Fibroblast of upper back skin (primary cell): ENCODE data around the gene YPEL2.
"Not testable (repeated sequence)": the region's sequence is repeated elsewhere in the genome, so short reads cannot be mapped to it uniquely, and the experiment has no call there.

Experiments
- DNase-seq: peaks from one replicate; pipeline ENCODE4 v3.0.0-alpha.2; 2013

Gene YPEL2, protein sequence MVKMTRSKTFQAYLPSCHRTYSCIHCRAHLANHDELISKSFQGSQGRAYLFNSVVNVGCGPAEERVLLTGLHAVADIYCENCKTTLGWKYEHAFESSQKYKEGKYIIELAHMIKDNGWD

DNA sequence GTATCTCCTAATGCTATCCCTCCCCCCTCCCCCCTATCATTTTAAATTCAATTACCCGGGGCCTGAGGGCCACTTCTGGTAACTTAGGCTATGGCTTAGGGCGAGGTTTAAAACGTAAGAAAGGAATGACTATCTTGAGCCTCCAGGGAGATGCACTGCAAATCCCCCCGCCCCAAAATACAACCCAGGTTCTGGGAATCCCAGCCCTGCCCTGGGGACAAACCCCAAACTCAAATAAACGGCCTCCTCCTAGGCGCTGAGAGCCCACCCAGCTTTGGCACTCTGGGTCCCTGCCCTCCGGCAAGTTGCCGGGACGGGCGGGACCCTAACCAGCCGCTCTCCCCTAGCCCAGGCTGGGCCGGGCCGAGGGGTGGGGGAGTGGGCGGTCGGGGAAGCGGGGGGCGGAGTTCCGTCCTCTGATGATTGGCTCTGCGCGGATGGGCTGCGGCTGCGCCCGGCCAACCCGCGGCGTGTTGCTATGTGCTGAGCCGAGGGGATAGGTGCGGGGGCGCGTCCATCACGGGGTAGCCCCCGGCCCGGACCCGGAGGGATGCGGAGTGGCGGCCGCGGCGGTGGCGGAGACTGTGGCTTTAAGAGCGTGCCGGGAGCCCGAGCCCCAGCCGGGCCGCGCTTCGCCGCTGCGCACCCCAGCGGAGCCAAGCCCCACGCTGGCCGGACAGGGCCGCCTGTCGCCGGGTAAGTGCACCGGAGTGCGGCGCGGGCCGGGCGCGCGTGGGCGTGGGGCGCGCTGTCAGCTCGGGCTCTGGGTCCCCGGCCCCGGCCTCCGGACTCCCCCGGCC lies at the start of gene YPEL2:
TSS of gene YPEL2 (plus strand) at position 527 of the 800 bp plus-strand sequence. CDS start 21,755 bp downstream, outside the sequence.
- peak; percentile 94 for DNase-seq

DNA sequence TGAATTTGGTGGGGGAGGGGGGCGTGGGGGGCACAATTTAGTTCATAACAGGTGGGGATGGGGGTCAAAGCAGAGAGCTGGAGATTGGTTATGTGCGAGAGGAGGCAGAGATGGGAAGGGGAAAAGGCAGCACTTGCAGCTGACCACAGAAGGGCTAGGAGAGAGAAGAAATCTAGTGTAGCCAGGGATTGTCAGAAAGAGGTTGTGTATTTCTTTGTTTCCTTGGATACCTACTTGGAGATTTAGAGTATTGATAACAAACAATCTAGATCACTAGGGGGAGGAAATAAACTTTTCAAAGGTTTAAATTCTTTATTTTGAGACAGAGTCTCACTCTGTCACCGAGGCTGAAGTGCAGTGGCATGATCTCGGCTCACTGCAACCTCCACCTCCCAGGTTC lies 47.1 kb upstream of the YPEL2 start:
- no peak for DNase-seq

DNA sequence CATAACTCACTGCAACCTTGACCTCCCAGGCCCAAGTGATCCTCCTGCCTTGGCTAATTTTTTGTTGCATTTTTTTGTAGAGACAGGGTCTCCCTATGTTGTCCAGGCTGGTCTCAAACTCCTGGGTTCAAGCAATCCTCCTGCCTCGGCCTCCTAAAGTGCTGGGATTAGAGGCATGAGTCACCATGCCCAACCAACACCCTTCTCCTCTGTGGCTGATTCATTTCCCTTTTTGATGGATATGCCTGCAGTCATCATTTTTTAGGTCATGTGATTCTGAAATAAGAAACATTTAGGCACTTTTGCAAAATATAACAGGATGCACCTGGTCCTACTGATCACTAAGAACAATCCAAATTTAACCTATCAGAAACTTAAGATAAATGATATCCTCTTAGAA lies 44.0 kb upstream of the YPEL2 start:
- peak; percentile 5 for DNase-seq

DNA sequence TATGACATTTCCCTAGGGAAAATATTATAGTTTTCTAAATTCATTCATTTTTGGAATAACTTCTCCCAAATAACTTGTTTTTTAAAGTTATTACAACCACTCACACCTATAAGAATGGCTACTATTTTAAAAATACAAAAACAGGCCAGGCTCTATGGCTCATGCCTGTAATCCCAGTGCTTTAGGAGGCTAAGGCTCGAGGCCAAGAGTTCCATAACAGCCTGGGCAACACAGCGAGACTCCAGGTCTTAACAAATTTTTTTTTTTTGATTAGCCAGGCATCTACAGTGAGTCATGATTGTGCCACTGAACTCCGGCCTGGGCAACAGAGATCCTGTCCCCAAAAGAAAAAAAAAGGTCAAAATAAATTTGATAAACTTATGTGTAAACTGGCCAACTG lies 43.6 kb upstream of the YPEL2 start:
- no peak for DNase-seq

DNA sequence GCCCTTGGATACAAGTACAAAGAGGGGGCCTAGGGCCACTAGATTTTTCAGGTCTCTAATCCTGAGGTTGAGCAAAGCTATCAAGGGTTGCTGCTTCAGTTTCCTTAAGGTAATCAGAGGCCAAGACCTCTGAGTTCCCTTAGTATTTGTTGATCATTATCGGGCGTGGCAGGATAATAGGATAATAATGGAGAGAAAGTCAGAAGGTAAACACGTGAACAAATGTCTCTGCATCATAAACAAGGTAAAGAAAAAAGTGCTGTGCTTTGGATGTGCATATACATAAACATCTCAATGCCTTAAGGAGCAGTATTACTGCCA lies 41.5 kb upstream of the YPEL2 start:
- DNase-seq: no peak

DNA sequence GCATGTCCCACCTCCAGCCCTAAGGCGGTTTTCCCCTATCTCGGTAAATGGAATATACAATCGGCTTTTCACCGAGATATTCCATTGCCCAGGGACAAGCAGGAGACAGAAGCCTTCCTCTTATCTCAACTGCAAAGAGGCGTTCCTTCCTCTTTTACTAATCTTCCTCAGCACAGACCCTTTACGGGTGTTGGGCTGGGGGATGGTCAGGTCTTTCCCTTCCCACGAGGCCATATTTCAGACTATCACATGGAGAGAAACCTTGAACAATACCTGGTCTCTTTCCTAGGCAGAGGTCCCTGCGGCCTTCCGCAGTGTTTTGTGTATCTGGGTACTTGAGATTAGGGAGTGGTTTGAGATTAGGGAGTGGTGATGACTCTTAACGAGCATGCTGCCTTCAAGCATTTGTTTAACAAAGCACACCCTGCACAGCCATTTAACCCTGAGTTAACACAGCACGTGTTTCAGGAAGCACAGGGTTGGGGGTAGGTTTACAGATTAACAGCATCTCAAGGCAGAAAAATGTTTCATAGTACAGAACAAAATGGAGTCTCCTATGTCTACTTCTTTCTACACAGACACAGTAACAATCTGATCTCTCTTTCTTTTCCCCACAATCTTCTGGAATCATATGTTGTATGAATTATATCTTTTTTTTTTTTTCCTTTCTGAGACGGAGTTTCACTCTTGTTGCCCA lies 41.0 kb upstream of the YPEL2 start:
- DNase-seq: not testable (repeated sequence)

DNA sequence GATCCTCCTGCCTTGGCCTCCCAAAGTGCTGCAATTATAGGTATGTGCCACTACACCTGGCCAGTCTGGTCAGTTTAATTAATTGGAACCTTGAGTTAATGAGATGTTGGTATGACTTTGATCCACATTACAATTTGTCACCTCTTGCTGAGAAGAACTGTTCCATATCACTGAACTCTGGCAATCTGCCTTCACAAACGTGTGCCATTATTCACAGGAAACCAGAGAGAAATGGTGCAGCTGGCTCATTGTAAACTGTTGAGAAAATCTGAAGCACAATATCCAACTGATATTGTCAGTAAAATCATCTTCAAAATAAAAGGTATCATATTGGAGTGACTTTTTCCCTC lies 39.3 kb upstream of the YPEL2 start:
- no peak for DNase-seq

DNA sequence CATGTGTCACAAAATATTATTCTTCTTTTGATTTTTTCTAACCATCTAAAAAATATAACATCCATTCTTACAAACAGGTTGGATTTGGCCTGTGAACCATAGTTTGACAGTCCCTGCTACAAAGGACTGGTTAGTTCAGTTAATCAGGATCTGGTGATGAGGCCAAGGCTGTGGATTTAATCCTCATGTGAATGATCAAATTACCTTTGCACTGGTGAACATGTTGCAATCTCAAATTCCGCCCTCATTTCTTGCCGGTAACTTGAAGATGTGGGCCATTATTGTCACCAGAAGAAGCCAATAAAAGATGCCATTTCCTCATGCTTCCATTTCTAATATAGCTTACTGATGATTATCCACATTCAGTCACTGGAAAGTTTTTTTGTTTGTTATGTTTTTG lies 35.3 kb upstream of the YPEL2 start:
- no peak for DNase-seq

DNA sequence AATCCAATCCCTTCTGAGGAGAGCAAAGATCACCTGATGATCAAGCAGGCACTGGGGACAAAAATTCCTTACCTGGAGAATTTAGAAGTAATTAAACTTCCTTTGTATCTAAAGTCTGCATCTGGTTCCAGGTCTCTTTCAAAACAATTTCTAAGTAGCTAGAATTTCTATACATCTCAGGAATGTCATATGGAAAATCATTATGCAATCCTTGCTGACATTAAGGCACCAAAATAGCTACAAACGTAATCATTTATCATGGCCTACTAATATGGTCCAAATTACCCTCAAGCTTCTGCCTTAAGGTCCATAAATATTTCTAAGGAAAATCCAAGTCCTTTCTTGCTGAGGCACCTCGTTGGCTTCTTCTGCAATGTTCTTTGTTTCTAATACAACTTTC lies 32.9 kb upstream of the YPEL2 start:
- peak; percentile 26 for DNase-seq

DNA sequence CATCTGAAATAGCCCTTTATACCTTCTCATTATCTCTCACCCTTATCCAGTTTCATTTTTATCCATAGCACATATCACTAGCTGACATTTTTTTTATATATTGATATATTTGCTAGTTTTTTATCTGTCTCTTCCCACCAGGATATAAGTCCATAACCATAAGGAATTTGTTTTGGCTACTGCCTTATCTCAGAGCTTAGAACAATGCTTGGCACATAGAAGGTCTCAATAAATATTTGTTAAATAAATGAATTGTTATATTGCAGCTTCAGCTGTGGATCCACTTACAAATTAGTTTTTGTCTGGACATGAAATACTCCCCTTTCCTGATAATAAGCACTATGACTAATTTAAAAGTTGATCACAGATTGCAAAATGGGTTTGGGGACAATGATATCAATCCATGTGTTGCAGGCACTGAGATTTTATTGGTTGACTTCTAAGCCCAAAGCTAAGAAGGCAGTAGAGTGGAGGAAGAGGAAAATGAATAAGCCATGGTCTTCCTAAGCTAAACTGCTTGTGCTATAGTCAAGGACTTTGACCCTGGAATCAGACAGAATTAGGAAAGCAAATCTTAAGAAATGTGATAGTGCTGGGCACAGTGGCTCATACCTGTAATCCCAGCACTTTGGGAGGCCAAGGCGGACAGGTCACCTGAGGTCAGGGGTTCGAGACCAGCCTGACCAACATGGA lies 31.9 kb upstream of the YPEL2 start:
- no peak for DNase-seq

DNA sequence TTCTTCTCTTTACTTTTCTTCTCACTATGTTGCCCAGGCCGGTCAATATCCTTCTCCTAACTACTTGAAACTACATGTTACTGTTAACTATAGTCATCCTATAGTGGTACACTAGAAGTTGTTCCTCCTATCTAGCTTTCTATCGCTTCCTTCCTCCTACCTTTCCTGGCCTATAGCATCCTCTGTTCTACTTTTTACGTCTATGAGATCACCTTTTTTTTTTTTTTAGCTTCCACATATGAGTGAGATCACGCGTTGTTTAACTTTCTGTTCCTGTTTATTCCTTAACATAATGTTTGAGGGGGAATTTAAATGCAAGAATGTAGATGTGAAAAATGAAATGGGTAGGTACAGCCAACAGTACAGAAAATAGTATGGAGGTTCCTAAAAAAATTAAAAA lies 30.5 kb upstream of the YPEL2 start:
- DNase-seq: no peak

DNA sequence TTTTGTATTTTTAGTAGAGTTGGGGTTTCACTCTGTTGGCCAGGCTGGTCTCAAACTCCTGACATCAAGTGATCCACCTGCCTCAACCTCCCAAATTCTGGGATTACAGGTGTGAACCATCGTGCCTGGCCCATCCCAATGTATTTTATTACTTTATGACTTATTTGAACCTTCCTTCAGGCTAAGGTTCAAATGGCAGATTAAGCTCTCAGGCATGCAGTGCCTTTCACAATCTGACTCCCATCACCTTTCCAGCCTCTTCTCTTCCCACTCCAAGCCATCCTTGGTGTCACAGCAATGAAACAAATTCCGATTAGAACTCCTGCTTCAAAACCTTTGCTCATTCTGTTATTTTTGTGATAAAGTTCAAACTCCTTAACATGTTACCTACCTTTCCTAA lies 26.6 kb upstream of the YPEL2 start:
- no peak for DNase-seq

DNA sequence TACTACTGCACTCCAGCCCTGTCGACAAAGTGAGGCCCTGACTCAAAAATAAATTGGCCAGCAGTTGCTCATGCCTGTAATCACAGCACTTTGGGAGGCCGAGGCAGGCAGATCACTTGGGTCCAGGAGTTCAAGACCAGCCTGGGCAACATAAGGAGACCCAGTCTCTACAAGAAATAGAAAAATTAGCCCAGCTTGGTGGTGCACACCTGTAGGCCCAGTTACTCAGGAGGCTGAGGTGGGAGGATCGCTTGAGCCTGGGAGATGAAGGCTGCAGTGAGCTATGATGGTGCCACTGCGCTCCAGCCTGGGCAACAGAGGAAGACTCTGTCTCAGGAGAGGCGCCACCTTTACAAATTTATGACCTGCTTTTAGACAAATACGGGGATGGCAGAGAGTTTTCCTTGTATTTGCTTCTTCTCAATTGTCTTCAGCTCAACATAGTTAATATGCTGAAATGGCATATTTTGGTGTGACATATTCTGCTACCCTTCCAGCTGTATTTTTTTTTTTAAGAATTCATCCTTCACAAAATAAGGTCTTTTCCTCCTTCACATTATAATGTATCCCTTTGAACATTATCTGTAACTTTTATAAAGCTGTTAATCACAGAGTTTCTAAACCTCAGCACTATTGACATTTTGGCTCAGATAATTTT lies 21.1 kb upstream of the YPEL2 start:
- no peak for DNase-seq

DNA sequence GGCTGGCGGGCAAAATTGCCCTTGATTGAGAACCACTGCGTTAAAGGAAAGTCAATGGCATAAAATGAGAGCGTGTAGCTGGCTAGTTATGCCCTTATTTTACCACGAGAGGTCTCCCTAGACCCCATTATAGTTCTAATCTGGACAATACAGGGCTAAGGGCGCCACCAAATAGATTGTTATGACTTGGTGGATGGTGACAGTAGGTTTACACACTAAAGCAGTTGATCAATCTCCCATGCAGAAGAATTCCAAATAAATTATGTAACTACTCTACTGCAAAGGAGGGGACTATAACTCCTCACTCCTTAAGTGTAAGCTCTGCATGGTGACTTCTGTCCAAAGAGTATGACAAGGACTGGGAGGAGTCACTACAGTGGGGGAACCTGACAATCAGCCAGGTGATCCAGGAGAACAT lies 20.4 kb upstream of the YPEL2 start:
- peak; percentile 64 for DNase-seq

DNA sequence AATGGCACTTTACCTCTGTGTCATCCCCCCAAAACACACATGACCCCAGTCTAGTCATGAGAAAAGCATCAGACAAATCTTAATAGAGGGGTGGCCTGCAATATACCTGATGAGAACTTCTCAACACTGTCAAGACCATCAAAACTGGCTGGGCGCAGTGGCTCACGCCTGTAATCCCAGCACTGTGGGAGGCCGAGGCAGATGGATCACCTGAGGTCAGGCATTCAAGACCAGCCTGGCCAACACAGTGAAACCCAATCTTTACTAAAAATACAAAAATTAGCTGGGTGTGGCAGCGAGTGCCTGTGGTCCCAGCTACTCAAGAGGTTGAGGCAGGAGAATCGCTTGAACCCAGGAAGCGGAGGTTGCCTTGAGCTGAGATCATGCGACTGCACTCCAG lies 19.9 kb upstream of the YPEL2 start:
- DNase-seq: not testable (repeated sequence)

DNA sequence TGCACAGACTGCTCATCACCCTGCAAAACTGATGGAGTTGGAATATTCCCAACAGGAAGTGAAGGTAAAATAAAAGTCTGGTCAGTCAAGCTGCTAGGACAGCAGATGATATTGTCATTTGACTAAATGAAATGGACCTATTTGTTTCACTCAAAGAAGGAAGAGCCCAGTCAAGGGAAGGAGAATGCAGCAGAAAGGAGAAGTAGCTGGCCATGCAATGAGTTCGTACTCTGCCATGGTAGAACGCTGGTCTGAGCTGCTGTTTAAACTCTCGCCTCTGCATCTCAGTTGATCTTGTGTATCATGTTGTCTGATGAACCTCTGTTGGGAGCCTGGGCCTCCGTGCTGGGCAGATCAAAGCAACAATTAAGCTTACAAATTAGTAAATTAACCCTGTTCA lies 15.6 kb upstream of the YPEL2 start:
- DNase-seq: no peak

DNA sequence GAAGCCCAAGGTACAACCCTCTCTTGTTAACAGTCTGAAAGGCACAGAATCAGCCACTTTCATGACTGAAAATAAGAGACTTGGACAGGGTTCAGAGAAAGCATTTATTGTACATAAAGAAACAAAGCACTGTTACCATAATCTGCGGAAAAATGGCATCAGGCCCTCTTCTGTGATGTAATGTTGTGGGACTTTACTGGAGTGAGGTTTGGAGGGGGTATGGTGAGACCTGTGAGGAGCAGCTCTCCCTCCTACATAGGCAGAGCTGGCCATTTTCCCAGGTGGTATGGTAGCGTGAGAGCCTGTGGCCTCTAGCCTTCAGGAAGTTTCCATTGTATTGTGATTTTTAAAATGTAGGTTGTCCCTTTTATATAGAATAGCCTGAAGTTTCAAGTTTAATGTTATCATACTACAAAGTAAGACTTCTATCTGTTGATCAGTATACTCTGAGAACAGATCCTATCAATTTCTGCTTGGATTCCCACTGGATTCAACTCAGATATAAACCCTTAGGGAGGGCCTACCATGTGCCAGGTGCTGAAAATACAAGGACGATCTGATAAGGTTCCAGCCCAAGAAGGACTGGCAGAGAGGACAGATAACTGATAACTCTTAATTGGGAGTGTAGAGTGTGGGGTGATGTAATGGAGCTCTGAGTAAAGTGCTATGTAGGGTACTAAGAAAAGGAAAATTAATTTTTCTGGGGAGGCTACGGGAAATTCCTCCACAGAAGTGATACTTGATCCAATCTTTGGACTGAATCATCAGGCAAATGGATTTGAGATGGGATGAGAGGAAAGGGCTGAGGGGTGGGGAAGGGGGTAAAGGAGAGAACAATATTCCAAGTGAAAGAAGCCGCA lies 4.1 kb upstream of the YPEL2 start:
- peak; percentile 13 for DNase-seq

DNA sequence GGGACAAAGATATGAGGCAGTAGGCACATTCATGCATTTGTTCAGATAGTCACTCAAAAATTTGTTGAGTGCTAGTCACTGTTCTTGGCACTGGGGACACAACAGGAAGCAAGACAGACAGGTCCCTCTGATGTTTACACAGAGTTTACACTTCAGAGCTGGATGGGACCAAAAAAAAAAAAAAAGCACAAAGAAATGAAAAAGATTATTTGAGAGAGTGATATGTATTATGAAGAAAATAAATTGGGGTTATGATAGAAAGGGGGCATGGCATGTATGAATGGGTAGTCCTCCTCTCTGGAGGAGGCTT lies 3.5 kb upstream of the YPEL2 start:
- DNase-seq: no peak

DNA sequence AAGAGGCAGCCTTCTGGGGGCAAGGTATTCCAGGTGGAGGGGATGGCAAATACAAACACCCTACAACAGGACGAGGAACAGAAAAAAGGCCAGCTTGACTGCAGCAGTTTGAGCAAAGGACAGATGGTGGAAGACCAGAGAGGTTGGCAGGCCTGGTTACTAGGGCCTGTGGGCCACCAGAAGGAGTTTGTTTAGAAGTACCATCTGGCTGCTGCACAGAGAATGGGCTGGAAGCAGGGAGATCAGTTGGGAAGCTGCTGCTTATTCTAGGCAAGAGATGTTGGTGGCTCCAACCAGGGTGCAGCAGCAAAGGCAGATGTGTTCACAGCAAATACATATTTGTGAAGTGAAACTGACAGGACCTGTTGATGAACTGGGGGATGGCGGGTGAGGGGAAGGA lies 2.9 kb upstream of the YPEL2 start:
- no peak for DNase-seq

DNA sequence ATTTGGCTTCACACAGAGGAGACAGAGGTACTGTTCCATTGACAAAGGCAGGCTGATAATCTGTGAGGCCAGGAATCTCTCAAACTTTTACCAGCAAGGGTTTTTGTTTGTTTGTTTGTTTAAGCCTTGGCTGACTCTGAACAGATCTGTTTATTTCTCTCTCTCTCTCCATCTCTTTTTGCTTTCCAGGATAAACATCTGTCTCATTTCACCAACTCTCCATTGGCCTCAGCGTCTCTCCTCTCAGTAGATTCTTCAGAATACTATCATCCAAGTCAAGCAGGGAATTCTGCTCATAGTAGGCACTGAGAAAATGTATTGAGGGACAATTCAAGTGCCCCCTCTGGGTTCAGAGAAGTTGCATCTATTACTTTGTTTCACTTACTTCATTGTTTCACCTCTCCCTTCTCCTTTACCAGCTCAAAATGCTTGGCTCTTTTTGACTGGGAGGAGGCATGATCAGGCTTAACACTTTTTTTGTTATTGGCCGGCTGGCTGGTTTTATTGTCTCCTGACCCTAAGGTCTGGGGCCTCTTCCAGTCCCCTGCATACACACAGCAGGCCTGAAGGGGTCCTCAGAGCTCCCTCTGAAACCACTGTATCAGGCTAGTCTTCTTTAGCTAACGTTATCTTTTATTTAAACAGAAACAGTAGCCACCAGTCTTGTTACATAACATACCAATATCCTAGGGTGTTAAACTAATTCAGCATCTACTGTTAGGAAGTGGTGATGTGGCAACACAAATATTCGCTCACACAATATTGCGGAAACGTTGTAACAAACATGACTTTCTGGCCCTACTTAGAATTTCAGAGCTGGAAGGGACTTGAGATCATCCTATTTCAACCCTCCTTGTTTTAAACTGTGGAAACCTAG lies 2.0 kb upstream of the YPEL2 start:
- DNase-seq: peak; percentile 68
